ENCODE data around the gene FASTK.

The FASTK gene

GRCh38 chr7:151110236-151110940 is 29.8 kb upstream of the FASTK start:
- peaks cover 3% of the 10 kb centered on the region for H3K4me1 ChIP-seq (ENCODE audit: control insufficient read depth, insufficient read depth, low read length, poor library complexity, severe bottlenecking)
- no peak overlapping the region for H3K4me3 ChIP-seq (ENCODE audit: insufficient read depth, low read depth, low read length, poor library complexity, severe bottlenecking)

DNA sequence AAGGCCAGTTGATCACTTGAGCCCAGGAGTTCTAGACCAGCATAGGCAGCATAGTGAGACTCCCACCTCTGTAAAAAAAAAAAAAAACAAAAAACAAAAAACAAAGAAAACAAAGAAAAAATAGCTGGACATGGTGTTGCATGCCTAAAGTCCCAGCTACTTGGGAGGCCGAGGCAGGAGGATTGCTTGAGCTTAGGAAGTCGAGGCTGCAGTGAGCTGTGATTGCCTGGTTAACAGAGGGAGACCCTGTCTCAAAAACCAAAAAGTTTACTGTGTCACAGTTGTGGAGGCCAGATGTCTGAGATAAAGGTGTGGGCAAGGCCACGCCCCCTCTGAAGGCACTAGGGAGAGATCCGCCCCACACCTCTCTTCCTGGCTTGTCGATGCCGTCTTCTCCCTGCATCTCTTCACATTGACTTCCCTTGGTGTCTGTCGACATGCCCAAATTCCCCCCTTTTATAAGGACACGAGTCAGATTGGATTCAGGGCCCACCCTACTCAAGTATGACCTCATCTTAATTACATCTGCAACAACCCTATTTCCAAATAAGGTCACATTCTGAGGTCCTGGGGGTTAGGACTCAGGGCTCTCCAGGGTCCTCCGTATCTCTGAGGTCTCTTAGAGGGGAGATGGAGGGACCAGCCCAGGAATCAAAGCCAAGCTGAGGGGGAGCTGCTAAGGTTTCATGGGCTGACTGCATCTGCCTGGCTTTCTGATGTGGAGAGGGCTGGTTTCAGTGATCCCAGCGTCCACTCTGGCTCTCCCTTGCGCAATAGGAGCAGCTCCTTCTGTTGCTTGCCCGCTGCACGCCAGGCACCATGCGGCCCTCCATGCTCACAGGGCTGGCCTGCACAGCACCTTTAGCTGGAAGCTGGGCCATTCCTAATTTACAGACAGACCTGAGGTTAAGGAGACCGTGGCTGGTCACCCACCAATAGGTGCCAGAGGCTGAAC is 28.8 kb upstream of the FASTK start:
- H3K36me3 ChIP-seq (ENCODE audit: control insufficient read depth, insufficient read depth, low read length), result peaks cover 3% of the 10 kb centered on the region
- H3K27me3 ChIP-seq (replicated peaks; ENCODE audit: control insufficient read depth, insufficient read depth, low read length, poor library complexity, severe bottlenecking), result no peaks in the 10 kb centered on the region
- no peak for DNase-seq
- H3K4me1 ChIP-seq (ENCODE audit: control insufficient read depth, insufficient read depth, low read length, poor library complexity, severe bottlenecking), result peaks cover 2% of the 10 kb centered on the region
- H3K4me3 ChIP-seq (ENCODE audit: insufficient read depth, low read depth, low read length, poor library complexity, severe bottlenecking), result no peak overlapping the region
- H3K27ac ChIP-seq (ENCODE audit: insufficient read depth, low read length, poor library complexity, severe bottlenecking), result no peak overlapping the region
- no peaks in the 10 kb centered on the region for H3K9me3 ChIP-seq (ENCODE audit: control insufficient read depth, low read length)

More at GRCh38 chr7:151110236-151110940, 29.8 kb upstream of the FASTK start:
- no peak for DNase-seq
- no peaks in the 10 kb centered on the region for H3K9me3 ChIP-seq (ENCODE audit: control insufficient read depth, low read length)
- H3K27me3 ChIP-seq (replicated peaks; ENCODE audit: control insufficient read depth, insufficient read depth, low read length, poor library complexity, severe bottlenecking), result no peaks in the 10 kb centered on the region
- H3K27ac ChIP-seq (ENCODE audit: insufficient read depth, low read length, poor library complexity, severe bottlenecking), result no peak overlapping the region
- H3K36me3 ChIP-seq (ENCODE audit: control insufficient read depth, insufficient read depth, low read length), result no peaks in the 10 kb centered on the region

DNA sequence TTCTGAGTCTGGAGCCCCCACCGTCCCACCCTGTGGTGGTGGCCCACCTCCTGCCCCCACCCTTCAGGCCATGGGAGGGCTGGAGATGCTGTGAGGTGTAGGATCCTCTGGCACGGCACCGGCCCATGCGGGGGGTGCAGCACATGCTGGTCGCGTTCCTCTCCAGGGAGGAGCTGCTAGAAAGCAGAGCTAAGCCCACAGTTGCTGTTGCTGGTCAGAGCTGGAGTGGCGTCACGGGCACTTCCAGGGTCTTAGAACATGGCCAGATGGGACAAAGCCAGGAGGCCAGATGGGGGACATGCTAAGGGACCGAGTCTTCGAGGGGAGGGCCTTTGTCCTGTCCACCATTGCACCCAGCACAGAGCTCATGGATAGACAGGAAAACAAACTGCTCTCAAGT is 27.3 kb upstream of the FASTK start:
- Histone ChIP-seq H3K4me3 (ENCODE audit: insufficient read depth, low read depth, low read length, poor library complexity, severe bottlenecking) (no peak overlapping the region), H3K36me3 (ENCODE audit: control insufficient read depth, insufficient read depth, low read length) (peaks cover 3% of the 10 kb centered on the region), H3K9me3 (ENCODE audit: control insufficient read depth, low read length) (no peaks in the 10 kb centered on the region), H3K4me1 (ENCODE audit: control insufficient read depth, insufficient read depth, low read length, poor library complexity, severe bottlenecking) (no peaks in the 10 kb centered on the region), H3K27ac (ENCODE audit: insufficient read depth, low read length, poor library complexity, severe bottlenecking) (no peak overlapping the region), H3K27me3 (replicated peaks; ENCODE audit: control insufficient read depth, insufficient read depth, low read length, poor library complexity, severe bottlenecking) (no peaks in the 10 kb centered on the region)
- DNase-seq, result no peak

DNA sequence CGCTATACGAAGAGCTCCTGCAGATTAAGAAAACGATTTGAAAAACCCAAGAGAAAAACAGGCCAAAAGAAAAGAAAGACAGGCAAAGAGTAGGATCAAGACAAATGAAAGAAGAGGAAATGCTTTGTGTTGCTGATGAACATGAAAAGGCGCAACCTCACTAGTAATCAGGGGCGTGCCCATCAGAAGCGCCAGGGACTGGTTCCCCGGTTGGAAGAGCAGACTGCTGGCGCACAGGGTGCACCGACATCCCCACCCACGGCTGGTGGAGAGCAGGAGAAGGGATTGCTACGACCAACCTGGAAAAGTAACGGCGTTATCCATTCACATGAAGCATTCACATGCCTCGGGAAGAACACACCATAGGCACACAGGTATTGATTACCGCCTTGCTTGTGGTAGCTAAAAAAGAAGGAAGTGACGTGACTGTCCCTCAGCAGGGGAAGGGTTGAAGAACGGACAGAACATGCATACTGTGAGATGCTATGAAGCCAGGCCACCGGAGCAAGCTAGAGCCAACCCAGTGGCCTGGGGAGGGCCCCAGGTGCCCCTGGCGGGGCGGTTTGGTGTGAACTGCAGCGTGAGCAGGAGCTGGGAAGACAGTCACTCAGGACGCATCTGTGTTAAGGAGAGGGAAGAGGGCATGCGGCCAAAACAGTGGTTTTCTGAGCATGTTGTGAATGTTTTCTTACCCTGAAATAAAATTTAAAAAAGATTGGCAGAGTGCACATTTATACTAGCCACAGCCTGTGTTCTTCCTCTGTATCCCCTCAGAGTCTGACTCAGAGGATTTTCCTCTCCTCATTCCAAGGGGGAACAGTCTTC is 24.0 kb upstream of the FASTK start:
- no peaks in the 10 kb centered on the region for H3K9me3 ChIP-seq (ENCODE audit: control insufficient read depth, low read length)
- no peak overlapping the region for H3K27ac ChIP-seq (ENCODE audit: insufficient read depth, low read length, poor library complexity, severe bottlenecking)
- no peak for DNase-seq
- H3K36me3 ChIP-seq (ENCODE audit: control insufficient read depth, insufficient read depth, low read length), result peaks cover 3% of the 10 kb centered on the region
- H3K4me3 ChIP-seq (ENCODE audit: insufficient read depth, low read depth, low read length, poor library complexity, severe bottlenecking), result no peak overlapping the region
- H3K27me3 ChIP-seq (replicated peaks; ENCODE audit: control insufficient read depth, insufficient read depth, low read length, poor library complexity, severe bottlenecking), result no peaks in the 10 kb centered on the region
- no peaks in the 10 kb centered on the region for H3K4me1 ChIP-seq (ENCODE audit: control insufficient read depth, insufficient read depth, low read length, poor library complexity, severe bottlenecking)

- Histone ChIP-seq H3K4me3 (ENCODE audit: insufficient read depth, low read depth, low read length, poor library complexity, severe bottlenecking) (no peak overlapping the region), H3K27me3 (replicated peaks; ENCODE audit: control insufficient read depth, insufficient read depth, low read length, poor library complexity, severe bottlenecking) (no peaks in the 10 kb centered on the region), H3K4me1 (ENCODE audit: control insufficient read depth, insufficient read depth, low read length, poor library complexity, severe bottlenecking) (no peaks in the 10 kb centered on the region), H3K27ac (ENCODE audit: insufficient read depth, low read length, poor library complexity, severe bottlenecking) (no peak overlapping the region), H3K9me3 (ENCODE audit: control insufficient read depth, low read length) (no peaks in the 10 kb centered on the region), H3K36me3 (ENCODE audit: control insufficient read depth, insufficient read depth, low read length) (peaks cover 3% of the 10 kb centered on the region)
- DNase-seq, result no peak
Measured at GRCh38 chr7:151103973-151104372, 23.4 kb upstream of the FASTK start.

DNA sequence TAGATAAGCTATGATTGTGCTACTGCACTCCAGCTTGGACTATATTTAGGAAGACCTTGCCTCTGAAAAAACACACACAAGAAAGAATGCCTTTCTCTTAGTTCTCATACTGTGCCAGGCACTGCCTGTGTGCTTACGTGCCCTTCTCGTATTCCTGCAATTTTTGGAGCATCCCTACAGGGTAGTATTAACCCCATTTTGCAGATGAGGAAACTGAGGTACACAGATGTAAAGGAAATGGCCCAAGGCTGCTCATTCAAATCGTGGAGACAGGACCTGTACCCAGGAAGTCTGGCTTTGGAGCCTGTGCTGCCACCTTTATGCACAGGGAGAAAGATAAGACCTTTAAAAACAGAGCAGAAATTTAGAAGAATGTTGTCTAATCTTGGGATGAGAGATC is 22.4 kb upstream of the FASTK start:
- no peak overlapping the region for H3K4me3 ChIP-seq (ENCODE audit: insufficient read depth, low read depth, low read length, poor library complexity, severe bottlenecking)
- H3K36me3 ChIP-seq (ENCODE audit: control insufficient read depth, insufficient read depth, low read length), result peaks cover 3% of the 10 kb centered on the region
- no peaks in the 10 kb centered on the region for H3K27me3 ChIP-seq (replicated peaks; ENCODE audit: control insufficient read depth, insufficient read depth, low read length, poor library complexity, severe bottlenecking)
- no peaks in the 10 kb centered on the region for H3K9me3 ChIP-seq (ENCODE audit: control insufficient read depth, low read length)
- H3K4me1 ChIP-seq (ENCODE audit: control insufficient read depth, insufficient read depth, low read length, poor library complexity, severe bottlenecking), result no peaks in the 10 kb centered on the region
- no peak for DNase-seq
- H3K27ac ChIP-seq (ENCODE audit: insufficient read depth, low read length, poor library complexity, severe bottlenecking), result no peak overlapping the region

DNA sequence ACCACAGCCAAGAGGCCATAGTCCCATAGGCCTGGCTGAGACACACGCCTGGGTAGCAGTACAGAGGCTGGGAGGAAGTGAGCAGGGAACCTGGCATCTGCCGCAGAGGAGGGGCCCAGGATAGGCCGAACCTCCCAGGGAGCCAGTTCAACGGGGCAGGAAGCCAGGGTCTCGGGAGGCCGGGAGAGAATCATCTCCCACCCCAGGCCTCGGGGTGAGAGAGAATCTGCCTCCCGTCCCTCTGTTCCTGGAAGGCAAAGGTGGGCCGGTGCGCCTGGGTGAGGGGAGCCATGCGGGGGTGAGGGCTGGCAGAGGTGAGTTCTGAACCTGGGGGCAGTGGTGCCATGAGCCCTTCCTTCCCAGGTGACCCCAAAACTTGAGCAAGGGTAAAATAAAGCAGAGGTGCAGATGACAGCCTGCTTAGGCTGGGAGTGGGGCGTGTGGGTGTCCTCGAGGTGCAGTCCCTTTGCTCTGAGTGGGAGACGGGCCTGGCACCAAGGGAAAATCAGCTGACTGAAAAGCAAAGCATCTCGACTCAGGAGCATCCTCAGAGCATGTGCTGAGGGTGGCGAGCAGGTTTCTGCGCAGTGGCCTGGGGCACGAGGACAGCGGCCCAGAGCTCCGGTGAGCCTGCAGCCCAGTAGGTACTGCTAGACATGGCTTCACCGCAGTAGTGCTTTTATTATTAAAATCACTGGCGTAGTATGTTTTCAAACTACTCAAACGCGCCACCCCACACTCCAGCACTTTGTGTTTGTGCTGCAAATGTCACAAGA is 21.2 kb upstream of the FASTK start:
- H3K9me3 ChIP-seq (ENCODE audit: control insufficient read depth, low read length), result no peaks in the 10 kb centered on the region
- no peaks in the 10 kb centered on the region for H3K27me3 ChIP-seq (replicated peaks; ENCODE audit: control insufficient read depth, insufficient read depth, low read length, poor library complexity, severe bottlenecking)
- no peaks in the 10 kb centered on the region for H3K4me1 ChIP-seq (ENCODE audit: control insufficient read depth, insufficient read depth, low read length, poor library complexity, severe bottlenecking)
- H3K4me3 ChIP-seq (ENCODE audit: insufficient read depth, low read depth, low read length, poor library complexity, severe bottlenecking), result no peak overlapping the region
- no peak for DNase-seq
- H3K27ac ChIP-seq (ENCODE audit: insufficient read depth, low read length, poor library complexity, severe bottlenecking), result no peak overlapping the region
- peaks cover 3% of the 10 kb centered on the region for H3K36me3 ChIP-seq (ENCODE audit: control insufficient read depth, insufficient read depth, low read length)

GRCh38 chr7:151100921-151101320 is 20.3 kb upstream of the FASTK start:
- no peak overlapping the region for H3K4me3 ChIP-seq (ENCODE audit: insufficient read depth, low read depth, low read length, poor library complexity, severe bottlenecking)
- no peaks in the 10 kb centered on the region for H3K4me1 ChIP-seq (ENCODE audit: control insufficient read depth, insufficient read depth, low read length, poor library complexity, severe bottlenecking)
- peaks cover 3% of the 10 kb centered on the region for H3K36me3 ChIP-seq (ENCODE audit: control insufficient read depth, insufficient read depth, low read length)
- H3K9me3 ChIP-seq (ENCODE audit: control insufficient read depth, low read length), result no peaks in the 10 kb centered on the region
- no peak for DNase-seq
- no peak overlapping the region for H3K27ac ChIP-seq (ENCODE audit: insufficient read depth, low read length, poor library complexity, severe bottlenecking)
- H3K27me3 ChIP-seq (replicated peaks; ENCODE audit: control insufficient read depth, insufficient read depth, low read length, poor library complexity, severe bottlenecking), result no peaks in the 10 kb centered on the region

- Histone ChIP-seq H3K27ac (ENCODE audit: insufficient read depth, low read length, poor library complexity, severe bottlenecking) (no peak overlapping the region), H3K4me1 (ENCODE audit: control insufficient read depth, insufficient read depth, low read length, poor library complexity, severe bottlenecking) (no peaks in the 10 kb centered on the region), H3K4me3 (ENCODE audit: insufficient read depth, low read depth, low read length, poor library complexity, severe bottlenecking) (no peak overlapping the region), H3K27me3 (replicated peaks; ENCODE audit: control insufficient read depth, insufficient read depth, low read length, poor library complexity, severe bottlenecking) (no peaks in the 10 kb centered on the region), H3K9me3 (ENCODE audit: control insufficient read depth, low read length) (no peaks in the 10 kb centered on the region), H3K36me3 (ENCODE audit: control insufficient read depth, insufficient read depth, low read length) (peaks cover 2% of the 10 kb centered on the region)
- no peak for DNase-seq
Measured at GRCh38 chr7:151099486-151100211, 19.0 kb upstream of the FASTK start.
